Measurements from ENCODE around the gene SNX7. TPM values are rescaled to one million over a fixed set of nuclear protein-coding genes. Genes with fewer than 3 reads are reported as not detected.
A peak's percentile ranks its signal among the peaks of the same experiment; 100 is the strongest.

The SNX7 gene, protein sequence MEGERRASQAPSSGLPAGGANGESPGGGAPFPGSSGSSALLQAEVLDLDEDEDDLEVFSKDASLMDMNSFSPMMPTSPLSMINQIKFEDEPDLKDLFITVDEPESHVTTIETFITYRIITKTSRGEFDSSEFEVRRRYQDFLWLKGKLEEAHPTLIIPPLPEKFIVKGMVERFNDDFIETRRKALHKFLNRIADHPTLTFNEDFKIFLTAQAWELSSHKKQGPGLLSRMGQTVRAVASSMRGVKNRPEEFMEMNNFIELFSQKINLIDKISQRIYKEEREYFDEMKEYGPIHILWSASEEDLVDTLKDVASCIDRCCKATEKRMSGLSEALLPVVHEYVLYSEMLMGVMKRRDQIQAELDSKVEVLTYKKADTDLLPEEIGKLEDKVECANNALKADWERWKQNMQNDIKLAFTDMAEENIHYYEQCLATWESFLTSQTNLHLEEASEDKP
- 29.7 and 32.2 TPM in 2 replicates for total RNA-seq
- long read RNA-seq, transcript SNX7-201 (9 exons, 1,734 nt): major isoform, 93 of 156 reads
- long read RNA-seq, partial matches to known transcripts: 3 of 156 reads
- long read RNA-seq, other reads (novel, unspliced or antisense): 57 of 156 reads

DNA sequence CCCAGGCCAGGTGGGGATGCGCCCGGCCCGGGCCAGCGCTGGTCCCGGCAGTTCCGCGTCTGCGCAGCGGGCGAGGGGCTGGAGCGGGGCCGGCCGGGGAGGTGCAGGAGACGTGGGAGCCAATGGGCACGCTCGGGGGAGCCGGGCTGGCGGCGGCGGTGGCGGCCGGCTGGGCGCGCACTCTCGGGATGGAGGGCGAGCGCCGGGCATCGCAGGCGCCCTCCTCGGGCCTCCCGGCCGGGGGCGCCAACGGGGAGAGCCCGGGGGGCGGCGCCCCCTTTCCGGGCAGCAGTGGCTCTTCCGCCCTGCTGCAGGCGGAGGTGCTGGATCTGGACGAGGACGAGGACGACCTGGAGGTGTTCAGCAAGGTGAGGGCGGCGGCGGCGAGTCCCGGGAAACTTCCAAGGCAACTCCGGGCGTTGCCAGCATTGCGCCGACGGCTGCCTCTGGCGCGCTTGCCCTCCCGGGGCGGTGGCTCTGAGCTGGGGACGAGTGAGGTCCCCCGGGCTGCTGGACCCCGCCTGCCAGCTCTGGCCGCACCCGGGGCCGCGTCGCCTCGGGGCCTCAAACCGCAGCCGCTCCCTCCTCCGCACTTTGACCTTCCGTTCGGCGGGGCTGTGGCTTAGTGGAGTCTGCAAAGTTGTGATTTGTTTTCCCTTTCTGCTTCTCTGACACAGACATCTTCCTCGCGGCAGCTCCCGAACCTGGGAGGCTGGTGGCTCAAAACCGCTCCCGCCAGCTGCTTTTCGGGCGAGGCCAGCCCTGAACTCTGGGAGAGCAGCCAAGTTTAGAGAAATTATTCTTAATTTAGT, at the start of gene SNX7:
Gene SNX7, plus strand, starts transcription at position 178 of the 812 bp plus-strand sequence. Its CDS starts 11 bp downstream, at position 189.
- H3K27me3 Mint-ChIP-seq: no peaks in the 10 kb centered on the region
- DNase-seq (ENCODE audit: low spot score, unreplicated experiment): peak; percentile 85
- H3K36me3 Mint-ChIP-seq (ENCODE audit: insufficient read depth): no peaks in the 10 kb centered on the region
- peak within 1 kb of the TSS; percentile 99 for H3K4me3 Mint-ChIP-seq (ENCODE audit: low read depth)
- TF ChIP-seq, protein P1, sequence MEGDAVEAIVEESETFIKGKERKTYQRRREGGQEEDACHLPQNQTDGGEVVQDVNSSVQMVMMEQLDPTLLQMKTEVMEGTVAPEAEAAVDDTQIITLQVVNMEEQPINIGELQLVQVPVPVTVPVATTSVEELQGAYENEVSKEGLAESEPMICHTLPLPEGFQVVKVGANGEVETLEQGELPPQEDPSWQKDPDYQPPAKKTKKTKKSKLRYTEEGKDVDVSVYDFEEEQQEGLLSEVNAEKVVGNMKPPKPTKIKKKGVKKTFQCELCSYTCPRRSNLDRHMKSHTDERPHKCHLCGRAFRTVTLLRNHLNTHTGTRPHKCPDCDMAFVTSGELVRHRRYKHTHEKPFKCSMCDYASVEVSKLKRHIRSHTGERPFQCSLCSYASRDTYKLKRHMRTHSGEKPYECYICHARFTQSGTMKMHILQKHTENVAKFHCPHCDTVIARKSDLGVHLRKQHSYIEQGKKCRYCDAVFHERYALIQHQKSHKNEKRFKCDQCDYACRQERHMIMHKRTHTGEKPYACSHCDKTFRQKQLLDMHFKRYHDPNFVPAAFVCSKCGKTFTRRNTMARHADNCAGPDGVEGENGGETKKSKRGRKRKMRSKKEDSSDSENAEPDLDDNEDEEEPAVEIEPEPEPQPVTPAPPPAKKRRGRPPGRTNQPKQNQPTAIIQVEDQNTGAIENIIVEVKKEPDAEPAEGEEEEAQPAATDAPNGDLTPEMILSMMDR (IDR thresholded peaks at IDR 0.05; ENCODE audit: unreplicated experiment): peak; percentile 62
- H3K4me1 Mint-ChIP-seq (ENCODE audit: low read depth): peaks cover 25% of the 10 kb centered on the region
- H3K27ac Mint-ChIP-seq: peak within 1 kb of the TSS; percentile 98
- H3K9me3 Mint-ChIP-seq (ENCODE audit: low read depth): no peaks in the 10 kb centered on the region

DNA sequence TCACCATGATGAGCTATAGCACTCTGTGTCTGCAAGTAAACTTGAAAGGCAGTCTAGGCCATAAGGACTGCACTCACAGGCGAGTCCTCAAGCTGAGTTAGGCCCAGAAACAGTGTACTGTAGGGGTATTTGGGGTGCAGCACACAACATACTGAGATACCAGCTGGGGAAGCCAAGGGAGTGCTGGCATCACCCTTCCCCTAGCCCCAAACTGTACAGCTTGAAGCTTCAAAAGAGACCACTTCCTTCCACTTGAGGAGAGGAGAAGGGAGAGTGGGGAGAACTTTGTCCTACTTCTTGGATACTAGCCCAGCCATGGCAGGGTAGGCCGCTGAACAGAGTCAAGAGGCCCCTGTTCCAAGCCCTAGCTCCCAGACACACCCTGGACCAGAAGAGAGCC, 24.2 kb upstream of the SNX7 start:
- TF ChIP-seq, protein P1 (IDR thresholded peaks at IDR 0.05; ENCODE audit: unreplicated experiment): no peak
- H3K4me3 Mint-ChIP-seq (ENCODE audit: low read depth): no peak overlapping the region
- H3K36me3 Mint-ChIP-seq (ENCODE audit: insufficient read depth): no peaks in the 10 kb centered on the region
- H3K4me1 Mint-ChIP-seq (ENCODE audit: low read depth): peaks cover 5% of the 10 kb centered on the region
- no peak overlapping the region for H3K27ac Mint-ChIP-seq
- peaks cover 30% of the 10 kb centered on the region for H3K9me3 Mint-ChIP-seq (ENCODE audit: low read depth)
- no peaks in the 10 kb centered on the region for H3K27me3 Mint-ChIP-seq
- DNase-seq (ENCODE audit: low spot score, unreplicated experiment): no peak

DNA sequence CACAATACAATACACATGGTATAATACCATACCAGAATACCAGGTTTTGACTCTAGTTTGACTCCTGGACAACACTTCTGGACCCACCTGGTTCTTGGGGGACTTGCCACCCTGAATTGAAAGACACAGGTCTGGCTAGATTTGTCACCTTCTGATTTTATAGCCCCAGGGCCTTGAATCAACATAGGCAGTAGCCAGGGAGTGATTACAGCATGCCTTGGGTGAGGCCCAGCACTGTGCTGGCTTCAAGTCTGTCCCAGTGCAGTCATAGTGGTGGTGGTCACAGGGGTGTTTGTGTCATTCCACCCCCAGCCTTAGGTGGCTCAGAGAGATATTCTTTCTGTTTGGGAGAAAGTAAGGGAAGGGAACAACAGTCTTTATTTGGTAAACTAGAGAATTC, 23.3 kb upstream of the SNX7 start:
- no peak for DNase-seq (ENCODE audit: low spot score, unreplicated experiment)
- Mint-ChIP-seq H3K4me3 (ENCODE audit: low read depth) (no peak overlapping the region), H3K9me3 (ENCODE audit: low read depth) (peaks cover 37% of the 10 kb centered on the region), H3K4me1 (ENCODE audit: low read depth) (peaks cover 5% of the 10 kb centered on the region), H3K27me3 (no peaks in the 10 kb centered on the region), H3K27ac (no peak overlapping the region), H3K36me3 (ENCODE audit: insufficient read depth) (no peaks in the 10 kb centered on the region)
- TF ChIP-seq, protein P1 (IDR thresholded peaks at IDR 0.05; ENCODE audit: unreplicated experiment): no peak

DNA sequence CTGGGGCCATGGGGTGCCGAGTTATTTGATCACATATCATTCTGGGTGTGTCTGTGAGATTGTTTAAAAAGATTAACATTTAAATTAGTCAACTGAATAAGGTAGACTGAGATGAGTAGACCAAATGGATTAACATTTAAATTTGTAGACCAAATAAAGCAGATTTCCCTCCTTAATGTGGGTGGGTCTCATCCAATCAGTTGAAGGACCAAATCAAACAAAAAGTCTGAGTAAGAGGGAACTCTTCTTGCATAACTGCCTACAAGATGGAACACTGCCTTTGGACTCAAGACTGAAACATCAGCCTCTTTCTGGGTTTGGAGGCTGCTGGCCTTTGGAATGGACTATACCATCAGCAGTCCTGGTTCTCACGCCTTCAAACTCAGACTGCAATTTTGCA, 17.0 kb upstream of the SNX7 start:
- TF ChIP-seq, protein P1 (IDR thresholded peaks at IDR 0.05; ENCODE audit: unreplicated experiment): no peak
- Mint-ChIP-seq H3K27me3 (no peaks in the 10 kb centered on the region), H3K4me3 (ENCODE audit: low read depth) (no peak overlapping the region), H3K36me3 (ENCODE audit: insufficient read depth) (no peaks in the 10 kb centered on the region), H3K27ac (no peak overlapping the region), H3K4me1 (ENCODE audit: low read depth) (peaks cover 3% of the 10 kb centered on the region), H3K9me3 (ENCODE audit: low read depth) (peaks cover 33% of the 10 kb centered on the region)
- DNase-seq (ENCODE audit: low spot score, unreplicated experiment): no peak

GRCh38 chr1:98651116-98651632, 10.3 kb upstream of the SNX7 start:
- TF ChIP-seq, protein P1 (IDR thresholded peaks at IDR 0.05; ENCODE audit: unreplicated experiment): no peak
- DNase-seq (ENCODE audit: low spot score, unreplicated experiment): no peak
- H3K27me3 Mint-ChIP-seq: no peaks in the 10 kb centered on the region

More at GRCh38 chr1:98651116-98651632, 10.3 kb upstream of the SNX7 start:
- Mint-ChIP-seq H3K27ac (no peak overlapping the region), H3K4me1 (ENCODE audit: low read depth) (no peaks in the 10 kb centered on the region), H3K9me3 (ENCODE audit: low read depth) (no peaks in the 10 kb centered on the region), H3K36me3 (ENCODE audit: insufficient read depth) (no peaks in the 10 kb centered on the region), H3K4me3 (ENCODE audit: low read depth) (no peak overlapping the region)

All from progenitor cell of endocrine pancreas (in vitro differentiated cells).